Calu3 (cell line): ENCODE results near the gene INCA1. TPM values are rescaled to one million over a fixed set of nuclear protein-coding genes. Genes with fewer than 3 reads are reported as not detected.

ENCODE experiments used
- BruUV-seq: library from RNA; stranded (reverse); fragments of 400-500 nt; replicated peaks from 2 replicates; lab custom pipeline; 2021; lab: Mats Ljungman, UMichigan
- CTCF ChIA-PET: fragments of 300-600 bp; sonication (Branson Sonifier 250); formaldehyde crosslinking; loops from one replicate; lab custom pipeline; 2022; ENCODE audit warnings: antibody characterized with exemption; lab: Charles Lee
- DNase-seq: peaks from one replicate; pipeline ENCODE4 v3.0.0; 2022
- H3K27ac Mint-ChIP-seq: one replicate; pipeline ENCODE4 v1.8.0; 2022; ENCODE audit warnings: mixed read lengths; ENCODE audit not compliant: unreplicated experiment
- H3K27me3 Mint-ChIP-seq: one replicate; pipeline ENCODE4 v1.8.0; 2022; ENCODE audit warnings: mixed read lengths; ENCODE audit not compliant: unreplicated experiment
- H3K36me3 Mint-ChIP-seq: one replicate; pipeline ENCODE4 v1.8.0; 2022; ENCODE audit warnings: mild to moderate bottlenecking, moderate library complexity, mixed read lengths; ENCODE audit not compliant: insufficient read depth, unreplicated experiment
- H3K4me1 Mint-ChIP-seq: one replicate; pipeline ENCODE4 v1.8.0; 2022; ENCODE audit warnings: mild to moderate bottlenecking, low read depth, mixed read lengths; ENCODE audit not compliant: unreplicated experiment
- H3K4me3 Mint-ChIP-seq: one replicate; pipeline ENCODE4 v1.8.0; 2022; ENCODE audit warnings: mild to moderate bottlenecking, low read depth, moderate library complexity, mixed read lengths; ENCODE audit not compliant: unreplicated experiment
- H3K9me3 Mint-ChIP-seq: one replicate; pipeline ENCODE4 v1.8.0; 2022; ENCODE audit warnings: low read depth, mixed read lengths; ENCODE audit not compliant: unreplicated experiment
- CTCF ChIP-seq: fragments of 200-600 bp; IDR thresholded peaks from one replicate; pipeline ENCODE4 v1.8.0; 2022; ENCODE audit warnings: antibody characterized with exemption; ENCODE audit not compliant: unreplicated experiment
- intact Hi-C: fragments of 100-400 bp; cut with micrococcal nuclease; formaldehyde crosslinking; loops from one replicate; pipeline ENCODE4 v1.10.0; 2022; ENCODE audit not compliant: unreplicated experiment
- total RNA-seq: library from RNA; stranded (reverse); gene quantifications from 2 replicates; pipeline ENCODE4 v1.2.3, GENCODE V29; 2022

INCA1 gene
- total RNA-seq, 1 experiment from 2014 or later = 0.54 TPM

- Mint-ChIP-seq H3K36me3 (peaks cover 15% of the 10 kb centered on the region), H3K4me3 (no peak overlapping the region), H3K27me3 (no peaks in the 10 kb centered on the region), H3K9me3 (no peaks in the 10 kb centered on the region), H3K27ac (no peak overlapping the region), H3K4me1 (peaks cover 12% of the 10 kb centered on the region)
- no TSS peak for BruUV-seq
- CTCF ChIA-PET = no interaction called here
- DNase-seq = no peak
- intact Hi-C loops = no loop called here
- TF ChIP-seq CTCF = no peak
Observed at GRCh38 chr17:5027916-5028315, 30.6 kb upstream of the INCA1 start.

- Mint-ChIP-seq H3K36me3 (peaks cover 15% of the 10 kb centered on the region), H3K4me1 (peaks cover 12% of the 10 kb centered on the region), H3K4me3 (no peak overlapping the region), H3K9me3 (no peaks in the 10 kb centered on the region), H3K27me3 (no peaks in the 10 kb centered on the region), H3K27ac (no peak overlapping the region)
- CTCF ChIA-PET = no interaction called here
- no peak for DNase-seq
- no peak for TF ChIP-seq CTCF
- intact Hi-C loops = no loop called here
- no TSS peak for BruUV-seq
Observed at GRCh38 chr17:5027299-5027698, 30.0 kb upstream of the INCA1 start.

GRCh38 chr17:5024604-5025003 lies 27.3 kb upstream of the INCA1 start:
- Mint-ChIP-seq H3K4me1 (peaks cover 12% of the 10 kb centered on the region), H3K36me3 (peaks cover 22% of the 10 kb centered on the region), H3K27me3 (no peaks in the 10 kb centered on the region), H3K9me3 (no peaks in the 10 kb centered on the region), H3K4me3 (no peak overlapping the region), H3K27ac (no peak overlapping the region)
- CTCF ChIA-PET = no interaction called here
- no TSS peak for BruUV-seq
- TF ChIP-seq CTCF = no peak
- DNase-seq = no peak
- intact Hi-C loops = no loop called here

GRCh38 chr17:5023588-5024147 lies 26.3 kb upstream of the INCA1 start:
- Mint-ChIP-seq H3K4me1 (peaks cover 12% of the 10 kb centered on the region), H3K27ac (no peak overlapping the region), H3K36me3 (peaks cover 27% of the 10 kb centered on the region), H3K9me3 (no peaks in the 10 kb centered on the region), H3K4me3 (no peak overlapping the region), H3K27me3 (no peaks in the 10 kb centered on the region)
- no peak for DNase-seq
- BruUV-seq = no TSS peak
- intact Hi-C loops = no loop called here
- no peak for TF ChIP-seq CTCF
- CTCF ChIA-PET = no interaction called here
